Measurements from ENCODE around the gene DPM1. TPM values are rescaled to one million over a fixed set of nuclear protein-coding genes. Genes with fewer than 3 reads are reported as not detected.

DPM1 gene
- total RNA-seq, 1 donor from 2014 or later = 32.9 TPM

DNA sequence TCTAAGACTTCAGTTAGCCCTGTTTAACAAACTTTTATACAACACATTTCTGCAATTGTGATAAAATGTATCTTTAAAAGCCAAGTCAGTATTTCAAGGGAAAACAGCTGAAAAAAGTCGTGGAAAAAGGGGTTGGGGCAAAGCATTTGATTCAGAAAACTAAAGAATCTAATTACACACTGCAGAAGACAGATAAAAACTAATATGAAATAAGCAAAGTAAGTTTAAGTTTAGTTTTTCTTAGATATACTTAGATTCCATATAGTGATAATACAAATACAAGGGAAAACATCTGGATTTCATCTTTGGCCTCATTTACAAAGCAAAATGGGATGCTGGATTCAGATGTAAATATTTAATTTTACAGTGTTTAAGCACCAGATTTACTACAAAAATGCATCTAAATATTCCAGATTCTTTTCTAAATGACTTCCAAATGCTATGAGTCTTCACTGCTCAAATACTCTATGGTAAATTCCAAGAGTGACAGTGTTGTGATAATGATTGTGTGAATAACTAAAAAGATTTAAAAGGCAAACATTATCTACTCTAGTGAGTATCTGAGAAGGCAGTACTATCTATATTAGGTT is 25.5 kb downstream of the DPM1 start:
- intact Hi-C loops (cut with DNase I) = loop anchor here (5.0 kb wide), 1 partner anchor 140 kb away; no protein-coding TSS in a partner anchor

DNA sequence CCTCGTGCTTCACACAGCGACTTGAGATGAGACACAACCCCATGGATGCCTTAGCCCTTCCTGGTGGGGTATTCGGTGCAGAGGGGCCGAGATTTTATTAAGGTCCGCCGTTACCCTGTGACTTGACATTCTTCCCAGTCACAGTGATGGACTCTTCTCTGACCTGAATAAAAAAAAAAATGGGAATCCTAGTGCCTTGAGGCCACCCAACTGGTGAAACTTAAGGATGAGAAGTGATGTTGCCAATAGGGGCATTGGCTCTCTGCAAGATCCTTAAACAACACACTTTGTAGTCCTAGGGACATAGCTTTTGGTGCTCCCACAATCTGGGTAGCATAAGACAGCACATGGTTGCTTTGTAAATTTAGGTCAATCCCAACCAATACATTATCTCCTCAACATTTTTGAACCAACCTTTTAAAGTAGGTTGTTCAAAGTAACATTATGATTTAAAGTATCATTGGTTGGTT is 26.3 kb downstream of the DPM1 start:
- ATAC-seq (no peak), DNase-seq (ENCODE audit: low spot score) (no peak)
- intact Hi-C loops (cut with DNase I) = loop anchor here (5.0 kb wide), 1 partner anchor 140 kb away; no protein-coding TSS in a partner anchor

More for the DNA sequence above, 25.5 kb downstream of the DPM1 start:
- ATAC-seq = no peak
- no peak for DNase-seq (ENCODE audit: low spot score)

DNA sequence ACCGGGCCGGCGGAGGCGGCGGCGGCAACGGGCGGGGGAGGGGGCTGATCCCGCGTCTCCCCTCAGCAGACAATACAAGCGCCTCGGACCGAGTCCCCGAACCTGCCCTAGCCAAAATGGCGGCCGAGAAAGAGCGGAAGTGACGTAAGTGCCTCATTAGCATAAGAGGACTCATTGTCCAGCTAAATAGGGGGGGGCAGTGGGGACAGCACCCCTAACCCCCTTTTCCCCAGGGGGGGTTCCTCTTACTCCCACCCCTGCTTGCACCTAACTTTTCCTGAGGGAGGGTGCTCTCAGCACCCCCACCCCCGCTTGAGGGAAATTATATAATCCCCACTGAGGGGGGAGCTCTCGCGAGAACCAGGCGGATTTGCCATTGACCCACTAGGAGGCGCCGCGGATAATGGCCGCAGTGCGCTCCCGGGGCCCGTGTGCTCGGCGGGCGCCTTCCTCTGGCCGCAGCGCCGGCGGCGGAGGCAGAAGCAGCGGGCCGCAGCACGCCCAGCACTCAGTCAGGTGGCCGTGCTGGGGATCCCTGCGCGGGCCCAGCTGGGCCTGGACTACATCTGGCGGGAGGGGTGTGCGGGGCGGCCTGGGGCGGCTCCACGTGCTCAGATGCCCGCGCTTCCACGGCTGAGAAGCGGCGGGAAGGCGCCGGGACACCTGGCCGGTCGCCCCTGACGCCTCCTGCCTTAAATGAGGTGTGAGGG is 26.9 kb downstream of the DPM1 start, which contains the start of gene ADNP:
TSS of gene ADNP (minus strand) at position 132 of the 710 bp plus-strand sequence. CDS start 27,441 bp downstream, outside the sequence.
- ATAC-seq (peak; percentile 94), DNase-seq (ENCODE audit: low spot score) (peak; percentile 93)
- intact Hi-C loops (cut with DNase I) = loop anchor here (5.0 kb wide), 1 partner anchor 139 kb away; no protein-coding TSS in a partner anchor

DNA sequence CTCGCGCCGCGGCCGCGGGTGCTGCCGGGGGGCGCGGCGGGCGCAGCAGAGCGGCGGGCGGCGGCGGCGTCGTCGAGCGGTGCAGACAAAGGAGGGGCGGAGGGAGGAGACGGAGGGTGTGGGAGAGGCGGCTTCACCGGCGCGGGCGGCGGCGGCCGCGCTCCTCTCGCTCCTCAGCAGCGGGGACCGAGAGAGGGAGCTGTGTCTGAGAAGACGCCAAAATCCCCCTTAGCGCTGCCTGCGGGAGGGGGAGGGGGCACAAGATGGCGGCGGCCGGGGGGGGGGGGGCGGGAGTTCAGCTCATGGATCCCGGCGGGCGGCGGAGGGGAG is 27.4 kb downstream of the DPM1 start:
- ATAC-seq = no peak
- intact Hi-C loops (cut with DNase I) = loop anchor here (5.0 kb wide), 1 partner anchor 139 kb away; no protein-coding TSS in a partner anchor
- DNase-seq (ENCODE audit: low spot score) = no peak

DNA sequence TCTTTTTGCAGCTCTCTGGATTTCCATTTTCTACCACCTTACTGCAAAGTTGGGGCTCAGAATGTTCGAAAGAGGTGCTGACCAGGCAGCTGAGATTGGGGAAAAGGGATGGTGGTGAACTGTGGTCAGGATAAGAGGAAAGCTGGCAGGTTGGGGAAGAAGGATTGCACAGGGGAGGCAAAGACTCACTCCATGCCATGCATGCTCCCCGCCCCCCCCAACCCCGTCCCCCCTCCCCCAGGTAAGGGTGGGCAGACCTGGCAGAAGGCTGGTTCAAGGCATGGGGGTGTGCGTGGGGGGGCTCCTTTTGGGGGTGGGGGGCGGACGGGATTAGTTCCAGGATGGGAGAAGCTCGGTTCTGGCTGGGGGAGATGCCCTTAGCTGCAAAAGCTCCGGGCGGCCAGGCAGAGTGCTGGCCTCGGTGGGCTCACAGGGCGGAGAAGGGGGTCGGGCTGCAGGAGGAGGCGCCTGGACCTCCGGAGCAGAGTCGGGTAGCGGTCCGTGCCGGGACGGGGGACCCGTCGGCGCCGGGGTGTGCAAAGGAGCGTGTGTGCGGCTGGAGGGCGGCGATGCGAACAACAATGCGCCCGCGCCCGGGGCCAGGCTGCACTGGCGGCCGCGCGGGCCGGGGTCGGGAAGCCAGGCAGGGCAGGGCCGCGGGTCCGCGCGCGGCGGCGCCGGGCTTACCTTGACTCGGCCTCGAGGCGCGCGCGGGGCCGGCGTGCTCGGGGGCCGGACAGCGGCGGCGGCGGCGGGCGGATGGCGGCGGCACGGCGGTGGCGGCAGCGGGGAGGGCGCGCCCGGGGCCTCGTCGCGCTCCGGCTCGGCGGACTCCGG is 28.0 kb downstream of the DPM1 start:
- DNase-seq (ENCODE audit: low spot score) = peak; percentile 65
- intact Hi-C loops (cut with DNase I) = loop anchor here (5.0 kb wide), 1 partner anchor 138 kb away; no protein-coding TSS in a partner anchor
- ATAC-seq = no peak

DNA sequence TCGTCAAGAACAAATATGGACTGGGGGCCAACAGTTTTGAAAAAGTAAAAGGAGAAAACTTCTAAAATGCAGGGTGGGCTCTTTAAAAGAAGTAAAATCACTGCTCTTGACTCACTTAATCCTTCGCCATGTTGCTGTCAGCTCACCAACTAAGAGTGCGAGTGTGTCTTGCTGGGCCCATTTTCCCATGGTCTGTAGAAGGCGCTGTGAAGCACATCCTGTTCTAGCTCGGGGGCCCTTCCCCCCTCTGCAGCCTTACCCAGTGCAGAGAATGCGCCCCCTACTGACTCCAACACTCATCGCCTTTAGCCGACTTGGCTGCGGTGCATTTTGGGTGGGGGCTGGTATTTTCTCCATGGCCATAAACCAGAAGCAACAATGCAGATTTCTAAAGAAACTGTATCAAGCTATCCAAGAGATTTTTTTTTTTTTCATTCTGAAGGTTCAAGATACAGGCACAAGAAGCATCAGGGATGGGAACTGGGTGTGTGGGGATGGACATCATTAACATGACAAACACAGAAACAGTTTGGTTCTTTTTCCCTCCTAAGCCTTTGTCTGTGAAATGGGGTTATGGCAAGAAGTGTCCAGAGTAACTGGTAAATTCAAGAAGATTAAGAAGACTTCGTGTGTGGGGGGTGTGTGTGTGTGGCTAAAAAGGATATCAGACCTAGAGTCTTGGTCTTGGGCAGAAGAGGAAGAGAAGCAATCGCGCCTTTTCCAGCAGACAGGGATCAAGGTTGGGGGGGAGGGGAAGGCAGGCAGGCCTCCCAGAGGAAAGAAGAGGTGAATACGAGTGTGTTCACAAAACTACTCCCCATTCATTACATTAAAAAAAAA is 28.8 kb downstream of the DPM1 start:
- peak; percentile 87 for DNase-seq (ENCODE audit: low spot score)
- ATAC-seq = peak; percentile 73
- intact Hi-C loops (cut with DNase I) = loop anchor here (5.0 kb wide), 1 partner anchor 137 kb away; no protein-coding TSS in a partner anchor

DNA sequence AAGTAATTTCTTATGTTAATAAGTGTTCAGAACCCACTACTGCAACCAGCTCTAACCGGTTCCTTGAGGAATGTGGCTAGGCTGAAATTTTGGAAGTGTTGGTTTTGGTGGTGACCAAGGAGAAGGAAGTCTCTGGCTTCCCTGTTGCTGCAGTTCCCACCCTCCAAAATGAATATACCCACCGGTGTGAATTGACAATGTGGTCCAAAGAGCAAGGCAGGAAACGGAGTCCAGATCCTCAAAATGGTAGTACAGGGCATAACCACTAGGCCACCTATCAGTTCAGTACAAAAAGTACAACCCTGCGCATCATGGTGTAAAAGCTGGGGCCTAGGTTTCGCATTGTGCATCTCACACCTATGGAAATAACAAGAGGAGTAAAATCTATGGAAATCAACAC is 29.9 kb downstream of the DPM1 start:
- no peak for DNase-seq (ENCODE audit: low spot score)
- no peak for ATAC-seq
- intact Hi-C loops (cut with DNase I) = no loop called here

DNA sequence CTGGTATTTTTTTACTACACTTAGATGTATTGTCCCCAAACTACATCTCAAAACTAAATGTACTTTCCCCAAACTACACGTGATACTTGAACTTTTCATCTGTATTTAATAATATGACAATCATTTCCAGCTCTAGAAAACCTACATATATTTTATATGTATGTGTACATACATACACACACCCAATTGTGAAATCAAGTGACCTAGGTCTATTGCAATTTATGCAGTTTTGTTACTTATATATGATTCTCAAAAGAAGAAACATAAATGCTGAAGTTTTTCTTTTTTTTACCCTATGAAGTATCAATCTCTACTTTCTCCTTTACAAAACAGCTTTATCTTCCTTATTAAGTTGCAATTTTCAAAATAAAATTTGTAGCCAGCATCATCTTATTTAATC is 31.8 kb downstream of the DPM1 start:
- intact Hi-C loops (cut with DNase I) = no loop called here
- ATAC-seq (no peak), DNase-seq (ENCODE audit: low spot score) (no peak)

DNA sequence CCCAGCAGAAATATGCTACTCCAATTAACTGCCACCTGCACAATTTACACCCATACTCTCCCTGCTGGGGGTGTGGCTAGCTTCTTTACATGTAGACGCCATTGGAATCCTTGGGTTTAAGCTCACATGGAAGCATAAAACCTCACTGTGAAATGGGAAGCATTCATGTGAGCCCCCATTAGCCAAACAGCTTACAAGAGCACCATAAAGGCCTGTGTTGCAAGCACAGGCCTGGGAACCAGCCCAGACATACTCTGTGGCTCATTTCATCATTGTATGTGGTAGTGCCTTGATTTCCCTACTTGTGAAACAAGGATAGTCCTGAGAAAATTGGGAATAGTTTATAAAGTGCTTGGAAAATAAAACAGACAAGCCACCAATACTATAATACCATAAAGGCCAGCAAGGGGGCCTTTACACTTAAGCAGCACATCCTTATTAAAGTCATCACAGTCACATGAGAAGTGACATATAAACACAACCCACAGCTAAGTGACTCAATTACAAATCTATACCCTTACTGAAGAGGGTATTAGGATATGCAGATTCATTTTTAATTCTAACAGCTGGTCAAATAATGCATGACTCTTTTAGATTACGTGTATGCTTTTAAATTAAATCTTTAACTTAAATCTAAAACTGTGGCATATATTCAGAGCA is 33.9 kb downstream of the DPM1 start:
- DNase-seq (ENCODE audit: low spot score) = no peak
- ATAC-seq = no peak
- intact Hi-C loops (cut with DNase I) = no loop called here

DNA sequence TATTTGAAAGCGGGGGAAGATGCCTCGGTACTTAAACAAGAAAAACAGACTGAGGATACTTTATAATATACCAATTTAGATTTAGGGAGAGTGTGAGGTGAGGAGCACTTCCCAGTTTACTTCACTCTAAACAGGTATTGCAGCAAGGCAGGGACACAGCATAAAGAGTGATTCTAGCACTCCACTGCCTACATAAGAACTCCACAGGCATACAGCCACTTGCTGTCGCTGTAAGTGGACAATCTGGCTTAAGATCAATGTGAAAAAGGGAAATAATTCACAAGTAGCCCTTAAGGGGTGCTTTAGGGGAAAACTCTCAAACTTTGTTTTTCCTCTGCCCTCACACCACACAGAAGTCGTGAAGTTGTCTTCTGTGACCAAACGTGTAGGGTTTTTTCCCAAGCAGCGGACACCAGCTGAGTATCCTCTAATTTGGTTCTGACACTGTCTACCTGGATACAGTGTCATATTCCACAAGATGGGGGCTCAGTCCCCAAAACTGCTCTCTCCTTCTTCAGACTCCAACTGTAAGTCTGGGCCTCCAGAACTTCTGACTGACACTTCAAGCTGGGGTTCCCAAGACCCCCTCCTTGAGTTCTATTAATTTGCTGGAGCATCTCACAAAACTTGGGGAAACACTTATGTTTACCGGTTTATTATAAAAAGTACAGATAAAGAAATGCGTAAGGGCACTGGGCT is 36.4 kb downstream of the DPM1 start:
- DNase-seq (ENCODE audit: low spot score) (no peak), ATAC-seq (no peak)
- intact Hi-C loops (cut with DNase I) = no loop called here

DNA sequence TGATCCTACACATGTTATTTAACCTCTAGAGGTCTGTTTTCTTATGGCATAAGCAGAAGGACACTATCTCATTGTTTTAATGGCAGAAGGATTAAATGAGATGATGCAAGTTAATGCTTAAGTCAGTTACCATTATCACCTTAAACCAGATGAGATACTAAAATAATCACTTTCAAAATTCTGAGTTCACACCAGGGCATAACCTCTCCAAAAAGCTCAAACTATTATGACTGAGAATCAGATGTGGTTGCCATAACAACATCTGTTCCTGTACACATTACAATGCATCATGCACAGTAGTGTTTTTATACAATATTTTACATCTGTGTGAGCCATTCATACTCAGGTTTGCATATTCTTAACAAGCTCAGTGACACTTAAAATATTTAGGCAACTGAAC is 37.3 kb downstream of the DPM1 start:
- ATAC-seq (no peak), DNase-seq (ENCODE audit: low spot score) (no peak)
- intact Hi-C loops (cut with DNase I) = no loop called here

DNA sequence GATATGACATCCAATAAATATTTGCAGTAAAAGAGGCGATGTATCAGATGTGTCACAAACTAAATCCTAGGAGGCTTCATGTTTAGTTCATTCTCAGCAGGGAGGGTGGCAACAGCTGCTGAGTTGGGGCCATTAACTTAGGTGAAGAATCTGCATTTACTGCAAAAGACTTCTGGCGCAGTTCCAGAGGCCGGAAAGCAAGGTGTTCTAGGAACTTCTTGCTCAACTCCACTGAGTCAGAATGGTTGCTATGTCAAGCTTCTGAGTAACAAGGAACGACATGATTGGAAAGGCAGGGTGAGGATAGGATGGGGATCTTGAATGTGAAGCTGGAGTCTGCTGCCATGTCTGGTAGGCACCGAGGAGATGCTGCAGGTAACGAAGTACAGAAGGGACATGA is 38.8 kb downstream of the DPM1 start:
- no peak for ATAC-seq
- DNase-seq (ENCODE audit: low spot score) = no peak
- intact Hi-C loops (cut with DNase I) = no loop called here

DNA sequence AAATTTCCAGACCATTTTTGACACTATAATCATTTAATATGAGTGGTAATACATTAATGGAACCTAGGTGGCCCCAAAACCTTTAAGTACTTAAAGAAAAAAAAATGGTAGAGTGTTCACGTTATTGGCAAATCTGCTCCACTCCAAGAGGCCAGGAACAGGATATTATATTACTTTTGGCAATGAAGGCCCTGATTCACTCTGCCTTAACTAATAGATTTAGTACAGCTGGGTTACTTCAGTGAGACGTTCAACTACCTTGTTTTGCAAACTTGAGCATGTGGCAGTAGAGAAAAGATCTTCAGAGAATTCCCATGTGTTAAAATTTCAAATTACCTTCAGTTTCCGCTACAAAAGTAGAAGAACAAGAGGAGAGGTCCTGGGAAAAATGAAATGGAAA is 39.9 kb downstream of the DPM1 start:
- no peak for ATAC-seq
- DNase-seq (ENCODE audit: low spot score) = no peak
- intact Hi-C loops (cut with DNase I) = no loop called here

DNA sequence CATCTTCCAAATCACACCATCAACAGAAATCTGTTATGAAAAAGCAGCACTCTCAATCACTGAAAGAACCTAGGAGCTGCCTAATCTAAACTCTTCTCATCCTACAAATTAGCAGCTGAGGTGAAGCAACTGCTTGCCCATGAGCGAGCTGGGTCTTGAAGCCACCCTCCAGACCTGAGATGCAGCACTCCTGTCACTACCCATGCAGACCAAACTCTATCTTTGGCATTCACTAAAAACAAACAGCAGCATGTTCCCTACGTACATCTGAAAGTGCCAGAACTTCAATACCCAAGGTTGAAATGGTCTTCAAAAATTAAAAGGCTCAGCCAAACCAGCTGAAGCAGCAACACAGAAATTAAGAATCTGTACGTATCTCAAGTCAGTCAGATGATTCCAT is 41.4 kb downstream of the DPM1 start:
- ATAC-seq = no peak
- intact Hi-C loops (cut with DNase I) = no loop called here
- DNase-seq (ENCODE audit: low spot score) = no peak

DNA sequence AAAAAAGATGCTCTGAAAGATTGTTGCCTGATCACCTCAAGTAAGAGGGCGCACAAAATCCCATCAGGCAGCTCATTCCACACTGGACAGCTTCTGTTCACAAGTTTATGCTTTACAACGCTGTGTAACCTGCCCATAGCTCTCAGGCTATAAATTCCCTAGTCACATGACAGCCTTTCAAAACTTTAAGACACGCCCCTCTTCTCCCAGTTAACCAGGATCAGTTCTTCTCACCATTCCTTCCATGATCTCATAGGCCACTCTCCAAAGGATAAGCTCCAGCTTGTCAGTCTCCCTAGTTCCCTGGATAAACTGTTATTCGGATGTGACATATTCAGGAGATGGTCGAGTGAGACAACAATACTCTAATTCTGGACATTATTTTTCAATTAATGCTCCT is 42.1 kb downstream of the DPM1 start:
- intact Hi-C loops (cut with DNase I) = no loop called here
- no peak for DNase-seq (ENCODE audit: low spot score)
- ATAC-seq = peak; percentile 32

DNA sequence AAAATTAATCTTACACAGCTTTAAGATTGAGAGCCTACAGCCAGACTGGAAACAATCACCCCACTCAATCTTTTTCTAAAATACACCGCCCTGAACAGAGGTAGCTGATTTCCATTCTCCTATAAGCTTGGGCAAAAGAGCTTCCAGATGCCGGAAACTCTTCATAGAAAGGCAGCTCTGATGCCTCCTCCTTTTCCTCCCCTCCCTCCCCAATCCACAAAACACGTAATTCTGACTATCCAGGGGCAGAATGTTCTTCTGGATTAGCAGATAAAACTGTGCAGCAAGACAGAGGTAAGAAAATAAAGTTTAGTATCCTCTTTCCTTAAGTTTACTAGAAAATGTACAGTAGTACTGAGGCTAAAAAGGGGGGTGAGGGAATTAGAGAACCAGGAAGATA is 42.9 kb downstream of the DPM1 start:
- intact Hi-C loops (cut with DNase I) = no loop called here
- DNase-seq (ENCODE audit: low spot score) (no peak), ATAC-seq (no peak)

DNA sequence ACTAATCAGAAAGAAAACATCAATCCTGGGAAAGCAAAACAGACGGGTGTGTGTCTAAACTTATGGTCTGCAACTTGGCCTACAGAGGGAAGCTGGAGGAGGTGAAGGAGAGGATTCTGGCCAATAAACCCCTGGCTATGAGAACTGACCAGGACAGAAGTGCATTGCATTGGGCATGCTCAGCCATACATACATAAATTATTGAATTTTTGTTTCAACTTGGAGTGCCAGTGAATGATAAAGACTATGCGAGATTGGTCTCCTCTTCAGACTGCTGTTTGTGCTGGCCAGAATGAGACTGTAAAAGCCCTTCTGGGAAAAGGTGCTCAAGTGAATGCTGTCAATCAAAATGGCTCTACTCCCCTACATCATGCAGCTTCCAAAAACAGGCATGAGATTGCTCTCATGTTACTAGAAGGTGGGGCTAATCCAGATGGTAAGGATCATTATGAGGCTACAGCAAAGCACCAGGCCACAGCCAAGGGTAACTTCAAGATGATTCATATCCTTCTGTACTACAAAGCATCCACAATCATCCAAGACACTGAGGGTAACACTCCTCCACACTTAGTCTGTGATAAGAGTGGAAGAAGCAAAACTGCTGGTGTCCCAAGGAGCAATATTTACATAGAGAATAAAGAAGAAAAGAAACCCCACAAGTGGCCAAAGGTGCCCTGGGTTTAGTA is 44.5 kb downstream of the DPM1 start:
- ATAC-seq (no peak), DNase-seq (ENCODE audit: low spot score) (no peak)
- intact Hi-C loops (cut with DNase I) = no loop called here

Data from sciatic nerve (tissue), 2 donors.